ENCODE data around the gene ACTR3.

Gene ACTR3

DNA sequence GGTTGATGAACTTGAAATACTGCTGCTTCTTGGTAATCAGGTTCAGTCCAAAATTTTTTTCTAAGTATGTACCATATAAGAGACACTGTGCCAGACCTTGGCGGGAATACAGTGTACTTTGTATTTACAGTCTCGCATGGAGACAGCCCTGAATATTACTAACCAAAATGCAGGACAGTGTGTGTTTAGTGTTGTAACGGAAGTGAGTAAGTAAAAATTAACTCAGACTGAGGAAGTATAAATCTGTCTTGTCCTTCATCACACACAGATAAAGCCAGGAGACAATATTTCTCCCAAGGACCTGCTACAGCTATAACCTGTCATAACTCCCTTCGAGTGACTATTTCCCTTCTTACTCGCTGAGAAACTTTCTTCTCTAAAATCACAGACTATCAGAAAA is 76.9 kb downstream of the ACTR3 start:
- DNase-seq = no peak

DNA sequence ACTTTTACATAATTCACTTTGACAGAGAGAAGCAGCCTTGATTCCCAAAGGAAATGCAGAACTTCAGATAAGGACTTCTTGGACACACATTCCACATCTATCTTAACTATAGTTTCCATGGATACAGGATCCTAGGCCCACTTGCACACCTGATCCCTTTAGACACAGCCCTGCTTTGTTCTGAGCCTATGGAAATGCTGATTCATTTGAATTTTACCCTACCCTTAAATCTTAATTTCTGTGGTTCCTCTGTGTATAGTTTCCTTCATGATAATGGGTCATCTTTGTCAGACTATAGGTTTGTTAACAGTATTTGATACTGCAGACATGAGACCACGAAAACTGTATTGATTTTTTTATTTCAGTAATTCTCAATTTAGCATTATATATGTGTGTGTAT is 77.4 kb downstream of the ACTR3 start:
- DNase-seq = no peak

DNA sequence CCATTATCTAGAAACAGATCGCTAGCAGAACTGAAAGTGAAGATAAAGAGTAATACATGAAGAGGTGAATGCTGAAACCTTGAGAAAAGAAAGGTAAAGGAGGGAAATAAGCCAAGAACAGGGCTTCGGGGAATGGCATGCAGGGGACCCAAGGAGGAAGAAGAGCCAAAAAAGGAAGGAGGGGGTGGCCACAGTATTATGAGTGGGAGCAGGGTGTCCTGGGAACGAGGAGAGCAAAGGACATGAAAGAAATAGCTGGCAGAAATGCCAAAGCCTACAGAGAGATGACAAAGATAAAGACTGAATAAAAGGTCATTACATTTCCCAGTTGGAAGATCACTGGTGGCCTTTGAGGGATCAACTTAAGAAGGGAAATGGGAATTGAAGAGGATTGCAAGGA is 82.9 kb downstream of the ACTR3 start:
- no peak for DNase-seq

DNA sequence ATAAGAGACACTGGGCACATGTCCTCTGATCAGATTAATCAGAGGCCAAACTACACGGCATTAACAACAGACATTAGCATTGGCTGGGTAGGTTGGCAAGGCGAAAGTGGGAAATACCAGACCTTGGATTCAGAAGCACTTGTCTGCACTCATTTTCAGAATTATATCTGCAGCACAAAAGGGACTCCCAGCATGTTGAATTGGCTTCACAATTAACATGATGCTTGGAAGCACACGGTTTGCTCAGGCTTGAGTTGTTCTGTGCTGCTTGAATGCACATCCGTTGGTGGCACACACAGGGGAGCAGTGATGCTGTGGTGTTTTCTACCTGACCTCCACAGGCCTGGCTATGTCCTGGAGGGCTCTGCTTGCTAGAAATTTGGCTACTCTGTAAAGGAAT is 83.9 kb downstream of the ACTR3 start:
- DNase-seq = peak; percentile 37

DNA sequence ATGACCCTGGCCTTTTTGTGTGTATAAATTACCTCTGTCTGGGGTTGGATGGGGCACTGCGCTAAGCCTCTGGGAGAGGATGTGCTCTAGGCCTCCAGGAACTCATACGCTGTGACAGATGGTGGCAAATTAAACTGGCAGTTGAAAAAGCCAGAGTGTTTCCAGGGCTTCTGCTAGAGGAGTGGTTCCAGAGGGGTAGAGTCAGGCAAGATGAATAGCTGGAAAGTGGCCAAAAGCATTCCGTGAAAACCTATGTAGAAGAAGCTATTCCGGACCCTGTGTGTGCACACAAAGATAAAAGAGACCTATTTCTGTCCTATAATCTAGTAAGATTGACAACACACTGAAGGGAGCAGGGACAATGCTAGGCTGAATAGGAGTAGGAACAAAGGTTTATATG is 84.8 kb downstream of the ACTR3 start:
- DNase-seq = peak; percentile 99

DNA sequence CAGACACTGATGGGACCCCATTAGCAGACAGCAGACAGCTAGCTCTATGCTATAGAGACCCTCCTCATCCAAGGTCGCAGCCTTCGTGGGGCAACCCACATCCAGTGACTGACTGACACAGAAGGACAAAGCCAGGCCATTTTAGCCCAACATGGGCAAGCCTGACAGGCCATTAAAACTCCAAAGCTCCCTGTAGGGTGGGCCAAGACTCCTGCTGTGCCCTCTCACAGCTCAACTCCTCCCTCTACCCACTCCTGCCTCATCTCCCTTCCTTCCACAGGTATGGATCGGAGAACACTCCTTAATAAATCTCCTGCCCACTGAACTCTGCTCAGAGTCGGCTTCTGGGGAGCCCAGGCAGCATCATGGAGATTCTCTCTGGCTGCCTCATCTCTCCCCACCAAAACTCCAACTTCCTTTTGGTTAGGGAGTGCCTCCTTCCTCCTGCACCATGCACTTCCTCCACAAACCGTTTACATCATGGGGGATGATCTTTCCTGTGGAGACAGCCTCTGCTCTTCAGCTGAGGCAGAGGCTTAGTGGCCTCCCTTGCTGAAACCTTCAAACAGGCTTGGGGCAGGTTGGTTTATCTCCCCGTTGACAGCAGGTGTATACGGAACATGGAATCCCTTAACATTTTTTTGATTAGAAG is 86.5 kb downstream of the ACTR3 start:
- no peak for DNase-seq

DNA sequence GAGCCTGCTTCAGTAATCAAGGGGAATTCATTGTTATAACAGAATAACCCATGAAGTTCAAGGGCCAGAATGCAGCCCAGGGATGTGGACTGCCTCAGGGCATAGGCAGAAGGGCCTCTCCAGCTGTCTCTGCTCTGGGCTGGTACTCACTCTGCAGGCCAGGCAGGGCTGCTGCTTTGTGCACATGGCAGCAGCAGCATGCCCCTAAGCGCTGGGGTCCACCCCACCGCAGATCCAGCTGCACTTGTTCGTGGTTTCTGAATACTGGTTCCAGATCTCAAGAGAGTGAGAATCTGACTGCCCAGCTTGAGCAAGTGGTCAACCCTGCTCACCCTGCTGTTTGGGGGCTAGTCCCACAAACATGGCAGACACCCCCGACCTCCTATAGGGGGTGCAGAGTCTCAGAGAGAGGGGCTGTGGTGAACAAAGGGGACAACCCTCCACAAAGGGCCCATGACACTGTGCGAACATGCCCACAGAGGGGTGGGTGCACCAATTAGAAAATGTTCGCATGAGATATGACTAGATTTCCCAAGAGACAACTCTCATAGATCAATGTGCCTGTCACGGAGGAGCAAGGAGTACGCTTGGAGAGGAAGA is 87.3 kb downstream of the ACTR3 start:
- DNase-seq = no peak

DNA sequence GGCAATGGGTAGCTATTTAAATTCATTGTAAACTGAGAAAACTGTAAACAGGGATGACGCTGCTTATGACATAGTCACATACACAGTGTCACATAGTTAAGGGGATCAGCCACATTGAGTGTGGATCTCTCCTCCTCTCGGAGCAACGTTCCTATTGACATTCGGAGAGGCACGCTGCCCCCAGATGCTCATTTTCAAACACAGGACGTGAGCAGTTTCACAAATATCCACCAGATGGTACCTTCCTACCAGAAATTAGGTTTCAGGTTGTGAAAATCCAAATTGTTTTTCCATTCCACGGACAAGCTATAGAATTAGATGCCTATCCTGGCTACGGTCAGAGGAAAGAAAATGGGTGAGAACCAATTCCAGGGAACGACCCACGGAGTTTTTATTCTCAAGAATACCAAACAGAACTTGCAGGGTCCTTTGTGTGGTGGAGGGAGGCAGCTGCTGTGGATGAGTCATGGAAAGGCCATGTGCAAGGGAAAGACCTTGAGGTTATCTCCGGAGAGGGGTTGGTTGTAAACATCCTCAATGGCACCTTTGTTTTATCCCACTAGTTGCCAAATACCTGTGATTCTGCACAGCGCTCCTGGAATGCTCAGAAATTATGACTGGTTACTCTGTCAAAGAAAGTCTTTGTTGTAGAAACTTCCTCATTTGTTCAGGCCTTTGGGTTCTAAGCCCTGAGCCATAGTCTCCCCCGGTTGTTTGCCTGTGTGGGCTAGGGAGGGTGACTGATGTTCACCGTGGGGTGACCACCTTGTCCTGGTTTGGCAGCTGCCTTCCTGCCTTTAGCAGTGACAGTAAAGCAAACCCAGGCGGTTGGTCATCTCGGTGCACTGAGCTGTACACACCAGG is 88.0 kb downstream of the ACTR3 start:
- DNase-seq = peak; percentile 93

DNA sequence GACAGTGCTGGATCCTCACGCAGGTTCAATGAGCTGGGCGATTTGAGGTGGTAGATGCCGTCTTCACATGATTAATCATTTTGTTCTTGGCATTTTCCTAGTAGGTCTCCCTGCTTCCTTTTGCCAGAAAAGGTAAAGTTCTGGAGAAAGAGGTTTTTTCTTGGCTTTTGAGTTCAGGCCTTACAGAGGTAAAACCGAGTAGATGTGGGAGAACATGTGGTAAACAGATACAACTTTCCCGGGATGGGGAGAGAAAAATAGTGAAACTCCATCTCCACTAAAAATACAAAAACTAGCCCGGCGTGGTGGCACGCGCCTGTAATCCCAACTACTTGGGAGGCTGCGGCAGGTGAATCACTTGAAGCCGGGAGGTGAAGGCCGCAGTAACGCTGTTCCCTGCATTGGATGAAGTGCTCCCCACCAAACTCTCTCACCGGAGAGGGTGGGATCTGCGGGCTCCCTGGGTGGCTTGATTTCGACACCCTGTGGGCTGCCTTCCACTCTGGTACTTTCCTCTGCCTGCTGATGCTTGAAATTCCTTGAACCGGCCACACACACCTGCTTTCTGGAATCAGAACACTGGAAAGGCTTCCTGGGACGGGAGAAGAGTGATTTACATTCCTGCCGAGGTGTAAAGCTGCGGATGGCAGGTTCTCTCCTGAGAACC is 88.8 kb downstream of the ACTR3 start:
- DNase-seq = no peak

DNA sequence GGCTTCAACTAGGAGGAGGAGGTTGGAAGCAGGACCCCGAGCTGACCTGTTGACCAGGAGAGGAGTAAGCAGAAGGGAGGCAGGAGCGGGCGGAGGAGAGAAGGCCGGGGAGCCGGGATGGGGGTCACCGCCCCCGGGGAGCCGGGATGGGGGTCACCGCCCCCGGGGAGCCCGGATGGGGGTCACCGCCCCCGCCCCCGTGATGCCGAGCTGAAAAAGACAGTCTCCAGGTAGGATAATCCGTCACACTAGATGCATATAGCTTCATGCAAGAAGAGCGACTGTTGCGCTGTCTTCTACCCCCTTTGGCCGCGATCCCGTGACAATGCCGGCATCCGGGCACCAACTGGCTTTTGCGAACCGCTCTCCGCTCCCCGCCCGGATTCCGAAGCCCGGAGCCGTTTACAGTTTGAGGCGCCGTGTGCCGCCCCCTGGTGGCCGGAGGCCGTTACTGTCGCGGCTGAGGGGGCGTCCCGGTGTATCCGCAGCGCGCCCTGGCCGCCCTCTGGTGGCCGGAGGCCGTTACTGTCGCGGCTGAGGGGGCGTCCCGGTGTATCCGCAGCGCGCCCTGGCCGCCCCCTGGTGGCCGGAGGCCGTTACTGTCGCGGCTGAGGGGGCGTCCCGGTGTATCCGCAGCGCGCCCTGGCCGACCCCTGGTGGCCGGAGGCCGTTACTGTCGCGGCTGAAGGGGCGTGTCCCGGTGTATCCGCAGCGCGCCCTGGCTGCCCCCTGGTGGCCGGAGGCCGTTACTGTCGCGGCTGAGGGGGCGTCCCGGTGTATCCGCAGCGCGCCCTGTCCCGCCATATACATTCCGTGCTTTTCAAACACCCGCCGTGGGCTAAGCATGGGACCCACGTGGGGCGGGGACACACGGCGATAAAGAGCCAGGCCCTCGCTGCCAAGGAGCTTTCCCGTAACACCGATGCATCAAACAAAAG is 89.6 kb downstream of the ACTR3 start:
- no peak for DNase-seq

DNA sequence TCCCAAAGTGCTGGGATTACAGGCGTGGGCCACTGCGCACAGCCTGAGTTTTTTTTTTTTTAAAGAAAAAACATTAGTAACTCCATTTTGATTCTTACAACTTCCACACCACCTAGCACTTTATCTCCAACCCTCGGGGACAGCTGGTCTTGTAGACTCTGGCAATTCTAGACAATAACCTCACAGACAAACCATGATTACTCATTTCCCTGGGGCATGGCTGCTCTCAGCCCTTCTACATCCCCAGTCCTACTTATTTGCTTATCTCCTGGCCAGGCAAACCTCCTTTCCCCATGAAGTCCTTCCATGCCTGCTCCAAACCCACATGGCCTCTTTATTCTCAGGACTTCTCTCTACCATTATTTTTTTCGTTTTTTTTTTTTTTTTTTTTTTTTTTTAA is 91.1 kb downstream of the ACTR3 start:
- DNase-seq = no peak

DNA sequence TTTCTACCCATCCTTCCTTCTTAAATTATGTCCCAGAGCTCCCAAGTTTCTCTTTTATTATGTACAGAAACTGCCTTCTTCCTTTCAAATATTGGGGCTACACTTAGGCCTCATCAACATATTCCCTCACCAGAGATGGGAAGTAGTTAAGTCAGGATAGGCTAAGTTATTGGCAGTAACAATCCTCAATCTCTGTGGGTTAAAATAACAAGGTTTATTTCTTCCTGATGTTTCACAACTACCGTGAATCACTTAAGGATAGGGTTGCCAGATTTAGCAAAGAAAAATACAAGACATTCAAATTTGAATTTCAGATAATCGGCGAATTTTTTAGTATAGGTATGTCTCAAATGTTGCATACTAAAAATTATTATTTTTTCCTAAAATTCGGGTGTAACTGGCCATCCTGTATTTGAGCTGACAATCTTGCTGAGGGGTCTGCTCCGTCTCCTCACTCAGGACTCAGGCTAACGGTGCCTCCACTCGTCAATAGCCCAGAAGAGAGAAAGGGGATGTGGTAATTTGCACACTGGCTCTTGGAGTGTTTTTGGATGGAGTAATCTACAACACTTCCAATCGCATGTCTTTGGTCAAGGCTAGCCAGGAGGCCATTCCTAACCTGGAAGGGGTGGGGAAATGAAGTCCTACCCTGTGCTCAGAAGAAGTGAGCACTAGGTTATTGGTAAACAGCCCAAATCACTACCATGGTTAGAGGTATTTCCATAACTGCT is 91.7 kb downstream of the ACTR3 start:
- DNase-seq = no peak

DNA sequence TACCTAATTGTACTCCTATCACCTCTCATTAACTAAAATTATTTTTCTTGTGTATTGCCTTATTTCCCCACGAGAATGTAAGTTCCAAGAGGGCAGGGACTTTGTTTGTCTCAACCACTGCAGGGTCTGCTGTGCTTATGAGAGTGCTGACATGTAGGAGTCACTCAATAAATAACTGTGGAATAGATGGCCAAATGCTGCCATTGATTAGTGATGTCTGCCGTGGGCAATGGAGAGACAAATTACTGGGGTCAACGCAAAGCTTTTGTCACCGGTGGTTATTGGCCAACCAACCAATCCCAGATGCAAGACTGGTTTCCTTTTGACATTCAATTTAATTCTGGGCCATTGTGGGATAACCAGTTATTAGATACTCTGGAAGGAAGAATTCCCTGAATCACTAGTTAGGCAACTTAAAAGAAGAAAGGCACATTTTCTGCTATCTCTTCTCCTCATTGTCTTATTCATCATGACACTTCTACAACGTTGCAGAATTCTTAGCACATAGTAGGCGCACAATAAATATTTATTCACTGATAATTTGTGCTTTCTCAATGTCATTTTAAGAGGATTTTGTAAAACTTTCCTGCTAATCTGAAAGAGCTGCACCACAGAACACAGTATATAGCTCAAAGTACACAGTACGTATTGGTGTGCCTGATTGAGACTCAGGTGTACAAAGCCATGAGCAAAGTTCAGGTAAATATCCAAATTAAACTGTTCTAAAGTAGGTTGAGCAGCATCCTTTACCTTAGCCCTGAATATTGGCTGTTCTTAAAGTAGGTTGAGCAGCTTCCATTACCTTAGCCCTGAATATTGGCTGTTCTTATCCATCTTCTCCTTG is 95.9 kb downstream of the ACTR3 start:
- DNase-seq = no peak

DNA sequence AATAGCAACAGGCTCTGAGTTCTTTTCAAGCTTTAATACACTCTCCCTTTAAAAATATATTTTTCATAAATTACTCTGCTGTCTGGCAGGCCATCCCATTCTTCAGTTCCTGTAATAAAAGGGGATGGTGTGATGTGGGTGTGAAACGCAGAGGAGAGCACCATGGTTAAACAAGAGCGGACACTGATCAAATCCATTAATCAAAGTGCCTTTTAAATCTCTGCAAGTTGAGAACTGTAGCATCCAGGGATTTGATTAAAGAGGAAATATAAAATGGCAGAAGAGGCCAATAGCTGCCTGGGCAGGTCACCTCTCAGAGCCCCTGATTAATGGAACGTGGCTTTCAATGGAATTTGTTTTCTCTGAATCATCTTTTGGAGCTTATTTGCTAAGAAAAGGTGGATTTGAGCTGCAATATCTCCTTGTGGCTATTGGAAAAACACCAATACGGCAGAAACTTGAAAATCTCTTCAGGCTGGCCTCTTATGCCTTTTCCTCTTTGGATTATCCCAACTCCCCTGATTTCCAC is 96.9 kb downstream of the ACTR3 start:
- no peak for DNase-seq

DNA sequence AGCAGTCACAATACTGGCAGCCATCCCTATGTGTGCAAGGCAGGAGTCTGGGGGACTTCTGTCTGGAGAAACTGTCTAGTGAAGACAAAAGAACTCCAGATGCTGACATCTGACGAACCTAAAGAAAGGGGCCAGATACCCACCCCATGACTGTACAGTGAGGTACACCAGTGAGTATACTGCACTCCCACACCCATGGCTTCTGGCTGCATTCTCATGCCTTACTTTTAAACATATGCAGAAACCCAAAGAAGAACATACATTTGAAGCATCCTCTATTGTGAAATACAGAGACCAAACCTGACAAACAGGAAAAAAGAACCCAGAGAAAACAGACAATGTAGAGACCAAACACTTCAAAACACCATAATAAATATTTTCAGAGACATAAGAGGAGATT is 102.2 kb downstream of the ACTR3 start:
- no peak for DNase-seq

DNA sequence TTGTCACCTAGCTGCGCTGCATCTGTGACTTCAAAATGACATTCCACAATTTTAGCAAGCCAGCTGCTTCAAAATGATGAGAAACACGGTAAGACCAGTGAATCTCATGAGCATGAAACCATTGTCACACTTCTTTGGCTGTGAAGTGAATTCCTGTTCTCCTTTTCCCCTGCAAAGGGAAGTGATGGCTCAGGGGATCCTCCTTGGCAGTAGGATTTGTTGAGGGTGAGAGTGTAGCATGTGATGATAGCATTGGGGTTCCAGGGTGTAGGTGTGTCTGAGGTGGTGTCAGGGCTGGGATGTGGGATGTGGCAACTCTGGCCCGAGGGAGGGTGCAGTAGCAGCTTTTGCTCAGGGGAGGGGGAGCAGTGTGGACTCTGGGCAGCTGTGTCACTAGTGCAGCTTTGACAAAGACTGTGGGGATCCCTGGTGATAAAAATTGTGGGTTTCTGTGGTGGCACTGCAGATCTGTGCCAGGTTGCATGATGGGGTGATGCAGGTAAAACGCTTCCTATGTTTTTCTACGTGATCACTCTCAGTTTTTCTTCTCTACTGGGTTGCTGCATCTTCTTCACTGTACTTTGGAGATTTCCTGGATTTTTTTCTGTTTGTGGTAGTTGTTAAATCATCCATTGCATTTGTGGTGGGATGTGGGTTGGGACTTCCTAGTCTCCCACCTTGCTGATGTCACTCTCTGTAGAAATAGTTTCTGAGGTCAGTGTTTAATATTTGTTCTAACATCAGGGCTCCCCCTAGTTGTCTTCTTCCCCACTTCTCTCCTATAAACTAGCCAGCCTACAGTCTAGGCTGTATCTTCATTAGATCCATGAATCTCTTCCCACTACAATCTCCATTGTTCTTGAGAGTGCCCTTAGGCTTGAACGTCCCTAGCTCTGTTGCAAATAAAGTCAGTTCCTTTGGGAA is 107.0 kb downstream of the ACTR3 start:
- no peak for DNase-seq

DNA sequence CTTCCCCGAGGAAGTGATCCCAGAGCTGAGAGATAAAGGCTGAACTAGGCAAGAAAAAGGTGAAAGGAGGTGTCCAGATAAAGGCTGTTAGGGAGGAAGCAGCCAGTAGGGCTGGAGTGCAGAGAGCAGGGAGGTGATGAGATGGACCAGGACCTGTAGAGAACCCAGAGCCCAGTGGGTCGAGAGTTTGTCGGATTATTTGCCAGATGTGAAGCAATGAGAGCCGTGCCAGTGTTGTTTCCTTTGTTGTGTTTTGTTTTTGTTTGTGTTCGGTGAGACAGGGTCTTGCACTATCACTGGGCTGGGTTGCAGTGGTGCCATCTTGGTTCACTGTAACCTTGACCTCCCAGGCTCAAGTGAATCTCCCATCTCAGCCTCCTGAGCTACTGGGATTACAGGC is 111.3 kb downstream of the ACTR3 start:
- no peak for DNase-seq

DNA sequence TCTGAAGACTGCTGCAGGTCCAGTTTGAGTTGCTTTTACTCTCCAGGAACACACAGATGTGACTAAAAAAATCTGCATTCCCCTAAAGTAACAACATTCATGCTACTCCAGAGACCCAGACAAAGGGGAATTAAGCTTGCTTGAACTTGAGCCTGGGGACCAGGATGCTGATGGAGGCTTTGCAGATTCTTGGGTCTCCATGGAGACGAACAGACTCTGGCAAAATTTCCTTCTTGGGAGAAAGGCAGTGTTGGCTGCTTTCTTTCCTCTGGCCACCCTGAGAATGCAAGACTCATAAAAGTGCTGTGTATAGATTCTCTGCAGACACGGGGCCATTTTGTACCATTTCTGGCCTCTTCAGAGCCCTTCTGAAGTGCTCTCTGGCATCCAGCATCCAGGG is 112.0 kb downstream of the ACTR3 start:
- DNase-seq = no peak

DNA sequence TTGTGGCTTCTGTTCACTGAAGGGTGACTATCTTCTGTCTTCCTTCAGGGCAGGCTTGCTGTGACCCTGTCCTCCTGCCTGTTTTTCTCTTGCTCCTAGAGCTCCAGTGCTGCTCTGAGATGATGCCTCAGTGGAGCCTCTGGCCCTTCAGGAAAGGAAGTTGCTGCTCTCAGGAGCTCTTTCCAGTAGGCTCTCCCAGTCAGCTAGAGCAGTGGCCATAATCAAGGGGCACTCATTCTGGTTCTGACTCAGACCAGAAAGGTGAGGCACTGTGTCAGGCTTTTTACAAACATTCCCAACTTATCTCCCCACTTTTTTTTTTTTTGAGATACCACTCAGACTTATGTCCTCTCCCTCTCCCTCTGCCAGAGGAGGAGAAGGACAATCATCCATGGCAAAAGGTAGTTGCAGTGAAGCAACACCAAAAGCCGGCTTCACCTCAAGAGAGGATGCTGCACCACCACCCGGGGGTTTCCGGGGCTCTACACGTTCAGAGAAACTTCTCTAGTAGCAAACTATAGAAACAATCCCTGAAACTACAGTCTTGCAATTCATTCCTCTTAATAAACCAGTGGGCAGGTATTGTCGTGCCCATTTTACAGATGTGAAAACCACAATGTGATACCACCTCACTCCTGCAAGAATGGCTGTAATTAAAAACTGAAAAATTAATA is 115.4 kb downstream of the ACTR3 start:
- DNase-seq = no peak

Measured in NCI-H1694 treated with DMSO at 0.1 percent for 48 hours (cell line).